Measurements from ENCODE around the gene ARL15. TPM values are rescaled to one million over a fixed set of nuclear protein-coding genes. Genes with fewer than 3 reads are reported as not detected.

The ARL15 gene
- total RNA-seq, 4 donors from 2014 or later: 16.6 to 48.8 (median 32.3) TPM

DNA sequence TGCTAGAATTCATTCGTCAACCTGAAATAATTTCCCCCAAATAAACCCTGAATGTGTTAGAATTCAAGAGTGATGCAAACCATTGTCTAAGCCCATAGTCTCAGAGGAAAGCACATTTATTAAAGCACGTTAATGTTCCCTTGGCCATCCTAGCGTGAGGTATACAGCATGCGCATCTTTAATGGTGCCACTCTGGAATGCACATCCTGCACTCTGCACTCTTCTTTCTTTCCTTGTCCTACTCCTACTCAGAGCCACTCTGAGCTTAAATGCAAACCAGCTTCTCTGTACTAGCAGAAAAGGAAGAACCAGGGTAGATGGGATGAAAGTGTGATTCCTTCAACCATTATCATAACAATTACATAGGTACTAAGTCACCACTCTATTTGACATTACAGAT is 50.4 kb downstream of the ARL15 start:
- H3K4me3 ChIP-seq (ENCODE audit: low read depth, poor library complexity, severe bottlenecking): no peak overlapping the region
- TF ChIP-seq, protein P1, sequence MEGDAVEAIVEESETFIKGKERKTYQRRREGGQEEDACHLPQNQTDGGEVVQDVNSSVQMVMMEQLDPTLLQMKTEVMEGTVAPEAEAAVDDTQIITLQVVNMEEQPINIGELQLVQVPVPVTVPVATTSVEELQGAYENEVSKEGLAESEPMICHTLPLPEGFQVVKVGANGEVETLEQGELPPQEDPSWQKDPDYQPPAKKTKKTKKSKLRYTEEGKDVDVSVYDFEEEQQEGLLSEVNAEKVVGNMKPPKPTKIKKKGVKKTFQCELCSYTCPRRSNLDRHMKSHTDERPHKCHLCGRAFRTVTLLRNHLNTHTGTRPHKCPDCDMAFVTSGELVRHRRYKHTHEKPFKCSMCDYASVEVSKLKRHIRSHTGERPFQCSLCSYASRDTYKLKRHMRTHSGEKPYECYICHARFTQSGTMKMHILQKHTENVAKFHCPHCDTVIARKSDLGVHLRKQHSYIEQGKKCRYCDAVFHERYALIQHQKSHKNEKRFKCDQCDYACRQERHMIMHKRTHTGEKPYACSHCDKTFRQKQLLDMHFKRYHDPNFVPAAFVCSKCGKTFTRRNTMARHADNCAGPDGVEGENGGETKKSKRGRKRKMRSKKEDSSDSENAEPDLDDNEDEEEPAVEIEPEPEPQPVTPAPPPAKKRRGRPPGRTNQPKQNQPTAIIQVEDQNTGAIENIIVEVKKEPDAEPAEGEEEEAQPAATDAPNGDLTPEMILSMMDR (IDR thresholded peaks at IDR 0.05): no peak
- no peak for TF ChIP-seq POLR2A (IDR thresholded peaks at IDR 0.05)
- intact Hi-C loops (cut with DNase I; ENCODE audit: low total_unique reads): loop anchor here (10.0 kb wide), 1 partner anchor 45 kb away; no protein-coding TSS in a partner anchor
- WGBS, 2 donors: 93 to 96% methylated on average over 4 of the region's 4 CpGs
- no peak for DNase-seq (ENCODE audit: low spot score in 2 of 2)

DNA sequence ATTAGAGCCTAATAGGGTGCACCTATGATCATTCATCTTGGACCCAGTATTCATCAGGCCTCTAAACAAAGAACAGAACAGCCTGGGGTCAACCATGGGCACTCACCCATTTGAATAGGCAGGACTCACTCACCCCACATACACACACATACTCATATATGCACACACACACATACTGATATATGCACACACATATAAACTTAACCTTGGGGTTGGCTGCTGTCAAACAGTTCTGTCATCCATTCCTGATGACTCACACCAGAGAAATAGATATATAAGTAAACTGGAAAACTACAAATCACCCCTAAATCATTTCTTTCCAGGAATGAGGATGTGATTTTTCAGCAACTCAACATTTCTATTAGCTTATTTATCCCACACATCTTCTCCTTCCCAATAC is 51.3 kb downstream of the ARL15 start:
- no peak for TF ChIP-seq POLR2A (IDR thresholded peaks at IDR 0.05)
- TF ChIP-seq, protein P1 (IDR thresholded peaks at IDR 0.05): no peak
- intact Hi-C loops (cut with DNase I; ENCODE audit: low total_unique reads): loop anchor here (10.0 kb wide), 1 partner anchor 46 kb away; no protein-coding TSS in a partner anchor
- DNase-seq (ENCODE audit: low spot score in 2 of 2): no peak
- H3K4me3 ChIP-seq (ENCODE audit: low read depth, poor library complexity, severe bottlenecking): no peak overlapping the region

GRCh38 chr5:54257366-54258118 is 52.8 kb downstream of the ARL15 start:
- 69 to 70% methylated on average over 6 of the region's 6 CpGs for WGBS, 2 donors
- TF ChIP-seq POLR2A (IDR thresholded peaks at IDR 0.05): no peak
- TF ChIP-seq, protein P1 (IDR thresholded peaks at IDR 0.05): no peak
- no peak overlapping the region for H3K4me3 ChIP-seq (ENCODE audit: low read depth, poor library complexity, severe bottlenecking)
- DNase-seq (ENCODE audit: low spot score in 2 of 2): no peak
- intact Hi-C loops (cut with DNase I; ENCODE audit: low total_unique reads): loop anchor here (10.0 kb wide), 1 partner anchor 47 kb away; no protein-coding TSS in a partner anchor

DNA sequence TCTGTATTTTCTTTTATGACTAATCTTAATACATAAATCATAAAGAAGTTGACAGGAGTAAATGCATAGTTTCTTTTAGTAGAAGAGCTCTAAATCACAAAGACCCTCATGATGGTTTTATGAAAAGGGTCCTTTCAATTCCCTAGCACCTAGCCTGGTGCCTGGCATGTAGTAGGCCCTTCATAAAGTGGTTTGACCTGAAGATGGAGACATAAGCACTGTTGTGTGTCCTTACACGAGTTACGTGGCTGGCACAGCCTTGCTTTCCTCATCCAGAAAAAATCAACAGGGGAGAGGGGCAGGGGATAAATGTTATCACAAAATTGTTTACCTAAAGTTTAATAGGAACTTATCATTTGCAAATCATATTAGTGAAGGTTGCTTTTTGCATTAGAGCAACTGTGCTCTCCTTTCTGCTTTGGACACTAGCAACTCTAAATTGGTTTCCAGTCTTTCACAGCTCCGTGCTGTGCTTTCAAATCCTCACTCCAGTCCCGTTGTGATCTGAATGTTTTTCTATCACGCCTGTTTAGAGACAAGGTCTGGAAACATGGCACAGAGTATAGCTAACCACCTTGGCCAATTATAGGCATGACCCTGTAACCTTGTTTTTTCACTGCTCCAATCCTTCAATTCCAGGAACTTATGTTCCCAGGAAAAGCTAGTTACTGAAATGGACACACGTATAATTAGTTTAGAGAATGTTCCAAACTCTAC is 55.7 kb downstream of the ARL15 start:
- intact Hi-C loops (cut with DNase I; ENCODE audit: low total_unique reads): loop anchor here (10.0 kb wide), 1 partner anchor 50 kb away; no protein-coding TSS in a partner anchor
- H3K4me3 ChIP-seq (ENCODE audit: low read depth, poor library complexity, severe bottlenecking): no peak overlapping the region
- WGBS, 2 donors: 65 to 66% methylated on average over 6 of the region's 6 CpGs

GRCh38 chr5:54251981-54252380 is 58.4 kb downstream of the ARL15 start:
- 29 to 38% methylated on average over 1 of the region's 1 CpG for WGBS, 2 donors
- intact Hi-C loops (cut with DNase I; ENCODE audit: low total_unique reads): loop anchor here (10.0 kb wide), 1 partner anchor 53 kb away; no protein-coding TSS in a partner anchor
- no peak for TF ChIP-seq POLR2A (IDR thresholded peaks at IDR 0.05)
- TF ChIP-seq, protein P1 (IDR thresholded peaks at IDR 0.05): no peak
- no peak for DNase-seq (ENCODE audit: low spot score in 2 of 2)
- no peak overlapping the region for H3K4me3 ChIP-seq (ENCODE audit: low read depth, poor library complexity, severe bottlenecking)

More for the DNA sequence above, 55.7 kb downstream of the ARL15 start:
- no peak for DNase-seq (ENCODE audit: low spot score in 2 of 2)
- TF ChIP-seq, protein P1 (IDR thresholded peaks at IDR 0.05): no peak
